Caco-2 (cell line): ENCODE data around the gene ACAP3. TPM values are rescaled to one million over a fixed set of nuclear protein-coding genes. Genes with fewer than 3 reads are reported as not detected.

Experiments
- BruUV-seq: library from RNA; stranded (reverse); fragments of 400-500 nt; replicated peaks from 2 replicates; lab custom pipeline; 2021; lab: Mats Ljungman, UMichigan
- CTCF ChIA-PET: fragments of 300-600 bp; sonication (Branson Sonifier 250); formaldehyde crosslinking; loops from one replicate; lab custom pipeline; 2022; ENCODE audit warnings: antibody characterized with exemption; lab: Charles Lee
- POLR2A ChIA-PET: fragments of 300-600 bp; sonication (Branson Sonifier 250); formaldehyde crosslinking; loops from one replicate; lab custom pipeline; 2022; ENCODE audit warnings: antibody characterized with exemption; lab: Charles Lee
- DNase-seq, 2 experiments: peaks; one replicate each; pipeline versions ENCODE4 v3.0.0 to v3.0.0-alpha.2; 2020 to 2022
- H3K27me3 ChIP-seq: replicated peaks from 2 replicates; pipeline ENCODE4 v1.6.0; 2011; ENCODE audit warnings: low read length; ENCODE audit not compliant: control insufficient read depth, insufficient read depth
- H3K36me3 ChIP-seq: 2 replicates; pipeline ENCODE4 v1.5.1; 2011; ENCODE audit warnings: low read length; ENCODE audit not compliant: control insufficient read depth, insufficient read depth
- H3K4me1 ChIP-seq: fragments of 250-450 bp; sonication (Bioruptor Pico); 2 replicates; pipeline ENCODE4 v1.5.1; 2020; ENCODE audit warnings: mild to moderate bottlenecking
- H3K4me3 ChIP-seq: 2 replicates; pipeline ENCODE4 v1.5.1; 2011; ENCODE audit warnings: low read depth, mild to moderate bottlenecking, control low read depth, low read length
- H3K9me3 ChIP-seq: fragments of 250-450 bp; sonication (Bioruptor Pico); 2 replicates; pipeline ENCODE4 v1.5.1; 2020; ENCODE audit warnings: mild to moderate bottlenecking, moderate library complexity
- H3K27ac Mint-ChIP-seq: one replicate; pipeline ENCODE4 v1.8.0; 2022; ENCODE audit warnings: mixed read lengths; ENCODE audit not compliant: unreplicated experiment
- H3K27me3 Mint-ChIP-seq: one replicate; pipeline ENCODE4 v1.8.0; 2022; ENCODE audit warnings: mixed read lengths; ENCODE audit not compliant: insufficient read depth, unreplicated experiment
- H3K36me3 Mint-ChIP-seq: one replicate; pipeline ENCODE4 v1.8.0; 2022; ENCODE audit warnings: mild to moderate bottlenecking, mixed read lengths; ENCODE audit not compliant: insufficient read depth, unreplicated experiment
- H3K4me1 Mint-ChIP-seq: one replicate; pipeline ENCODE4 v1.8.0; 2022; ENCODE audit warnings: low read depth, mixed read lengths; ENCODE audit not compliant: unreplicated experiment
- H3K4me3 Mint-ChIP-seq: one replicate; pipeline ENCODE4 v1.8.0; 2022; ENCODE audit warnings: mild to moderate bottlenecking, moderate library complexity, mixed read lengths; ENCODE audit not compliant: unreplicated experiment
- H3K9me3 Mint-ChIP-seq: one replicate; pipeline ENCODE4 v1.8.0; 2022; ENCODE audit warnings: mixed read lengths; ENCODE audit not compliant: unreplicated experiment
- intact Hi-C: fragments of 100-400 bp; cut with micrococcal nuclease; formaldehyde crosslinking; loops from one replicate; pipeline ENCODE4 v1.10.0; 2022; ENCODE audit not compliant: unreplicated experiment
- total RNA-seq: library from RNA; stranded (reverse); gene quantifications from 2 replicates; pipeline ENCODE4 v1.2.3, GENCODE V29; 2022
- TF ChIP-seq, protein P1 (sequence below), 2 experiments: fragments of 200-600 bp in 1 of 2; IDR thresholded peaks; 1 replicate in 1 of 2; 2 replicates in 1 of 2; pipeline versions ENCODE4 v1.5.1 to v1.8.0; 2011 to 2022; ENCODE audit warnings: antibody characterized with exemption in 1 of 2, control low read depth in 1 of 2, inconsistent platforms in 1 of 2, low read depth in 1 of 2, low read length in 1 of 2, mild to moderate bottlenecking in 1 of 2, moderate library complexity in 1 of 2; ENCODE audit not compliant: insufficient read depth in 1 of 2, severe bottlenecking in 1 of 2, unreplicated experiment in 1 of 2

ACAP3 gene
- total RNA-seq, 1 experiment from 2014 or later: 46.6 TPM

DNA sequence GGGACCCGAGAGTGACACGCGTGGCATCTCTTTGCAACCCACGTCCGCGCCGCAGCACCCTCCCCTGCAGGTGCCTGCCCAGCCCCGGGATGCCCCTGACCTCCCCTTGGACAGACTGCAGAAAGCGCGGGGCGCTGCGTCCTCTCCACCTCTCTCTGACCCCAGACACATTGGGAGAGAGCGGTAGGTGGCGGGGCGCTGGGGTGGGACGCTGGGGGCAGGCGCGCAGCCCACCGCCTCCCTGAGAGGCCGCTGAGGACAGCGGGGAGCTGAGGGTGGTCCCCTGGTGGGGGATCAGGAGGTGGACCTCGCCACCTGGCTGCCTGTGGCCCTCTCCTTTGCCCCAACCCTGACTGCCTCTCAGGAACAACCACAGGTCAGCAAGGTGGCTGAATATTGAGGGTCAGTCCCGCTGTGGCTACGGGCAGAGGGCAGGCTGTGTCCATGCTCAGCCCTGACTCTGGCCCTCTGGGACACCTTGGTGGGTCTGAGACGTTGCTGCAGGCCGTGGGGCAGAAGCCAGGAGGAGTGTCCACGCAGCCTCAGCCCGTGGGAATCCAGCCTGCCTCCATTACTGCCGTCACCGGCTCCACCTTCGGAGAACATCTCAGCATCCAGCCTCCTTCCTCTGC lies 33.3 kb downstream of the ACAP3 start:
- Histone ChIP-seq H3K4me3 (peak overlapping the region; percentile 95), H3K27me3 (no peaks in the 10 kb centered on the region), H3K9me3 (no peaks in the 10 kb centered on the region), H3K36me3 (no peaks in the 10 kb centered on the region), H3K4me1 (0 out of 2 replicates have a peak, but pooled peaks cover 6% of the 10 kb centered on the region)
- Mint-ChIP-seq H3K9me3 (no peaks in the 10 kb centered on the region), H3K4me1 (no peaks in the 10 kb centered on the region), H3K36me3 (peaks cover 27% of the 10 kb centered on the region), H3K27me3 (no peaks in the 10 kb centered on the region), H3K27ac (no peak overlapping the region), H3K4me3 (peak overlapping the region; percentile 75)
- CTCF ChIA-PET: interaction anchor here (0.7 kb wide), 1 partner anchor 35 kb away, joined by 3 read pairs; no protein-coding TSS in a partner anchor
- no TSS peak for BruUV-seq
- POLR2A ChIA-PET: interaction anchor here (0.5 to 0.7 kb wide), 4 partner anchors 35 to 191 kb away, joined by 3 to 6 read pairs (median 4); no protein-coding TSS in a partner anchor
- DNase-seq: no peak
- intact Hi-C loops: no loop called here
- TF ChIP-seq, protein P1, sequence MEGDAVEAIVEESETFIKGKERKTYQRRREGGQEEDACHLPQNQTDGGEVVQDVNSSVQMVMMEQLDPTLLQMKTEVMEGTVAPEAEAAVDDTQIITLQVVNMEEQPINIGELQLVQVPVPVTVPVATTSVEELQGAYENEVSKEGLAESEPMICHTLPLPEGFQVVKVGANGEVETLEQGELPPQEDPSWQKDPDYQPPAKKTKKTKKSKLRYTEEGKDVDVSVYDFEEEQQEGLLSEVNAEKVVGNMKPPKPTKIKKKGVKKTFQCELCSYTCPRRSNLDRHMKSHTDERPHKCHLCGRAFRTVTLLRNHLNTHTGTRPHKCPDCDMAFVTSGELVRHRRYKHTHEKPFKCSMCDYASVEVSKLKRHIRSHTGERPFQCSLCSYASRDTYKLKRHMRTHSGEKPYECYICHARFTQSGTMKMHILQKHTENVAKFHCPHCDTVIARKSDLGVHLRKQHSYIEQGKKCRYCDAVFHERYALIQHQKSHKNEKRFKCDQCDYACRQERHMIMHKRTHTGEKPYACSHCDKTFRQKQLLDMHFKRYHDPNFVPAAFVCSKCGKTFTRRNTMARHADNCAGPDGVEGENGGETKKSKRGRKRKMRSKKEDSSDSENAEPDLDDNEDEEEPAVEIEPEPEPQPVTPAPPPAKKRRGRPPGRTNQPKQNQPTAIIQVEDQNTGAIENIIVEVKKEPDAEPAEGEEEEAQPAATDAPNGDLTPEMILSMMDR (IDR thresholded peaks at IDR 0.05; ENCODE audit: insufficient read depth in 1 of 2, low read depth in 1 of 2, low read length in 1 of 2, severe bottlenecking in 1 of 2, unreplicated experiment in 1 of 2): no peak

DNA sequence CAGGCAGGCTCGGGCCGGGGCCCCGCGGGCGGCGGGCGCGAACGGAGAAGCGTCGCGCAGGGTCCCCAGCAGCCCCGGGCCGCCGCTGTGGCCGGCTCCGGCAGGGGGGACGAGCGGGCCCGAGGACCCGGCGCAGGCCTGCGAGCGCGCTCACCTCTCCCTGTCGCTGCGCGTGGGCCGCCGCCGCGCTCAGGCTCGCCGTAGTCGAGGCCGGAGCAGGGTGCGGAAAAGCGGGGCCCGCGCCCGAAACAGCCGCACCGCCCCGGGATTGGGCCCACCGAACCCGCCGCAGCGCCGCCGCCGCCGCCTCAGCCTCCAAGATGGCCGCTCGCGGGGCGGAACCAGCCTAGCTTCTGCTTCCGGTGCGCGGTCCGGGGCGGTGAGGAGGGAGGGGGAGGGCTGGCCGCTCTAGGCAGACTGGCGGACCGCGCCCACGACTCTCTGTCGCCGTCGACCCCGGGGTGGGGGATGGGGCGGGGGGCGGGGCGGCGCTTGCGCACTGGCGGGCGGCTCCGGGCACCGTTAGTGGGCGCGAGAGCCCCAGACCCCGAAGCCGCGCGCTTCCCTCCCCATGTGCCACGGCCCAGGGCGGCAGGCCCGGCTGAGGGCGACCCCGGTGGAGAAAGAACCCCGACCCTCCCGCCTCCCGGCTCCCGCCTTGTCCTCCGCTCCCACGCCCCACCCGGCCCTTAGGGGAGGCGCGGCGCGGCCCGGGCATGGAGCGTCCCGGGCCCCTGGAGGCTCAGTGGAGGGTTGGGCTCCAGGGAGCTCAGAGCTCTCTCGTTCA lies 34.0 kb downstream of the ACAP3 start, which contains the start of gene UBE2J2:
TSS of gene UBE2J2 (minus strand) at position 343 of the 787 bp plus-strand sequence. CDS start 5,862 bp downstream, outside the sequence.
- intact Hi-C loops: no loop called here
- Histone ChIP-seq H3K27me3 (no peaks in the 10 kb centered on the region), H3K9me3 (no peaks in the 10 kb centered on the region), H3K4me3 (peak within 1 kb of the TSS; percentile 95), H3K36me3 (no peaks in the 10 kb centered on the region), H3K4me1 (0 out of 2 replicates have a peak, but pooled peaks cover 6% of the 10 kb centered on the region)
- no TSS peak for BruUV-seq
- Mint-ChIP-seq H3K4me3 (peak within 1 kb of the TSS; percentile 75), H3K4me1 (no peaks in the 10 kb centered on the region), H3K36me3 (peaks cover 27% of the 10 kb centered on the region), H3K27me3 (no peaks in the 10 kb centered on the region), H3K9me3 (no peaks in the 10 kb centered on the region), H3K27ac (peak within 1 kb of the TSS; percentile 35)
- TF ChIP-seq, protein P1 (IDR thresholded peaks at IDR 0.05; ENCODE audit: insufficient read depth in 1 of 2, low read depth in 1 of 2, low read length in 1 of 2, severe bottlenecking in 1 of 2, unreplicated experiment in 1 of 2): no peak
- peak; percentile 91 for DNase-seq
- ChIA-PET CTCF (interaction anchor here (0.6 to 0.7 kb wide), 7 partner anchors 23 to 595 kb away, joined by 3 to 7 read pairs (median 5); no protein-coding TSS in a partner anchor), POLR2A (interaction anchor here (0.5 to 0.7 kb wide), 11 partner anchors 12 to 307 kb away, joined by 3 to 6 read pairs (median 4); partner anchors contain the start of gene PLEKHN1)

DNA sequence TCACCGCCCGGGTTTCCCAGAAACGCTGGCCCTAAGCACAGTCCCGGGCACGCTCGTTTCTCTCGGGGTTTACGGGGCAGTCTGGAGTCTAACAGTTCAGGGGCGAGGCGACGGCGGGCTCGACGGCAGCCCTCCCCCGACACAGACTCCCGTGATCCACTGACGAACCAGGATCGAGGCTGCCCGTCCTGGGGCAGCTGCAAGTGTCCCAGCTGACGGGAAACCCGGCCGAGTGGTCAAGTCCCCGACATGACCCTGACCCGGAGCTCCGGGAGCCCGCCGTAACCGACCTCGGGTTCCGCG lies 34.6 kb downstream of the ACAP3 start:
- no peak for DNase-seq
- H3K4me1 Mint-ChIP-seq: no peaks in the 10 kb centered on the region
- ChIA-PET CTCF (interaction anchor here (0.6 to 0.7 kb wide), 6 partner anchors 23 to 596 kb away, joined by 4 to 7 read pairs (median 5); no protein-coding TSS in a partner anchor), POLR2A (interaction anchor here (0.5 to 0.7 kb wide), 7 partner anchors 11 to 307 kb away, joined by 3 to 6 read pairs (median 5); partner anchors contain the start of gene PLEKHN1)
- Histone ChIP-seq H3K4me3 (peak overlapping the region; percentile 95), H3K9me3 (no peaks in the 10 kb centered on the region), H3K36me3 (no peaks in the 10 kb centered on the region), H3K4me1 (0 out of 2 replicates have a peak, but pooled peaks cover 6% of the 10 kb centered on the region), H3K27me3 (no peaks in the 10 kb centered on the region)
- intact Hi-C loops: no loop called here
- no peaks in the 10 kb centered on the region for H3K9me3 Mint-ChIP-seq
- H3K36me3 Mint-ChIP-seq: peaks cover 30% of the 10 kb centered on the region
- H3K4me3 Mint-ChIP-seq: peak overlapping the region; percentile 75
- no TSS peak for BruUV-seq
- no peaks in the 10 kb centered on the region for H3K27me3 Mint-ChIP-seq
- H3K27ac Mint-ChIP-seq: peak overlapping the region; percentile 35
- TF ChIP-seq, protein P1 (IDR thresholded peaks at IDR 0.05; ENCODE audit: insufficient read depth in 1 of 2, low read depth in 1 of 2, low read length in 1 of 2, severe bottlenecking in 1 of 2, unreplicated experiment in 1 of 2): no peak
